Measurements from ENCODE around the gene SRXN1.

The SRXN1 gene

GRCh38 chr20:661474-662270 lies 8.7 kb upstream of the SRXN1 start:
- ChIA-PET POLR2A (no interaction called here), CTCF (interaction anchor here (1.1 to 4.3 kb wide), 3 partner anchors 15 to 100 kb away, joined by 3 to 12 read pairs (median 4); no protein-coding TSS in a partner anchor)
- TF ChIP-seq, protein P1, sequence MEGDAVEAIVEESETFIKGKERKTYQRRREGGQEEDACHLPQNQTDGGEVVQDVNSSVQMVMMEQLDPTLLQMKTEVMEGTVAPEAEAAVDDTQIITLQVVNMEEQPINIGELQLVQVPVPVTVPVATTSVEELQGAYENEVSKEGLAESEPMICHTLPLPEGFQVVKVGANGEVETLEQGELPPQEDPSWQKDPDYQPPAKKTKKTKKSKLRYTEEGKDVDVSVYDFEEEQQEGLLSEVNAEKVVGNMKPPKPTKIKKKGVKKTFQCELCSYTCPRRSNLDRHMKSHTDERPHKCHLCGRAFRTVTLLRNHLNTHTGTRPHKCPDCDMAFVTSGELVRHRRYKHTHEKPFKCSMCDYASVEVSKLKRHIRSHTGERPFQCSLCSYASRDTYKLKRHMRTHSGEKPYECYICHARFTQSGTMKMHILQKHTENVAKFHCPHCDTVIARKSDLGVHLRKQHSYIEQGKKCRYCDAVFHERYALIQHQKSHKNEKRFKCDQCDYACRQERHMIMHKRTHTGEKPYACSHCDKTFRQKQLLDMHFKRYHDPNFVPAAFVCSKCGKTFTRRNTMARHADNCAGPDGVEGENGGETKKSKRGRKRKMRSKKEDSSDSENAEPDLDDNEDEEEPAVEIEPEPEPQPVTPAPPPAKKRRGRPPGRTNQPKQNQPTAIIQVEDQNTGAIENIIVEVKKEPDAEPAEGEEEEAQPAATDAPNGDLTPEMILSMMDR (IDR thresholded peaks at IDR 0.05; ENCODE audit: insufficient read depth, low read length, missing control alignments) = no peak
- H3K4me3 ChIP-seq (ENCODE audit: low read depth, low read length) = no peak overlapping the region
- DNase-seq (ENCODE audit: low read depth, low spot score) = no peak

GRCh38 chr20:658731-659291 lies 5.8 kb upstream of the SRXN1 start:
- TF ChIP-seq, protein P1 (IDR thresholded peaks at IDR 0.05; ENCODE audit: insufficient read depth, low read length, missing control alignments) = no peak
- no peak overlapping the region for H3K4me3 ChIP-seq (ENCODE audit: low read depth, low read length)
- POLR2A ChIA-PET = no interaction called here
- no peak for DNase-seq (ENCODE audit: low read depth, low spot score)
- CTCF ChIA-PET = interaction anchor here (1.6 to 5.1 kb wide), 2 partner anchors 8 to 12 kb away, joined by 9 to 43 read pairs; no protein-coding TSS in a partner anchor

GRCh38 chr20:658202-658601 lies 5.2 kb upstream of the SRXN1 start:
- TF ChIP-seq, protein P1 (IDR thresholded peaks at IDR 0.05; ENCODE audit: insufficient read depth, low read length, missing control alignments) = no peak
- POLR2A ChIA-PET = no interaction called here
- CTCF ChIA-PET = interaction anchor here (1.0 to 5.1 kb wide), 3 partner anchors 9 to 12 kb away, joined by 4 to 43 read pairs (median 9); no protein-coding TSS in a partner anchor
- no peak for DNase-seq (ENCODE audit: low read depth, low spot score)
- no peak overlapping the region for H3K4me3 ChIP-seq (ENCODE audit: low read depth, low read length)

DNA sequence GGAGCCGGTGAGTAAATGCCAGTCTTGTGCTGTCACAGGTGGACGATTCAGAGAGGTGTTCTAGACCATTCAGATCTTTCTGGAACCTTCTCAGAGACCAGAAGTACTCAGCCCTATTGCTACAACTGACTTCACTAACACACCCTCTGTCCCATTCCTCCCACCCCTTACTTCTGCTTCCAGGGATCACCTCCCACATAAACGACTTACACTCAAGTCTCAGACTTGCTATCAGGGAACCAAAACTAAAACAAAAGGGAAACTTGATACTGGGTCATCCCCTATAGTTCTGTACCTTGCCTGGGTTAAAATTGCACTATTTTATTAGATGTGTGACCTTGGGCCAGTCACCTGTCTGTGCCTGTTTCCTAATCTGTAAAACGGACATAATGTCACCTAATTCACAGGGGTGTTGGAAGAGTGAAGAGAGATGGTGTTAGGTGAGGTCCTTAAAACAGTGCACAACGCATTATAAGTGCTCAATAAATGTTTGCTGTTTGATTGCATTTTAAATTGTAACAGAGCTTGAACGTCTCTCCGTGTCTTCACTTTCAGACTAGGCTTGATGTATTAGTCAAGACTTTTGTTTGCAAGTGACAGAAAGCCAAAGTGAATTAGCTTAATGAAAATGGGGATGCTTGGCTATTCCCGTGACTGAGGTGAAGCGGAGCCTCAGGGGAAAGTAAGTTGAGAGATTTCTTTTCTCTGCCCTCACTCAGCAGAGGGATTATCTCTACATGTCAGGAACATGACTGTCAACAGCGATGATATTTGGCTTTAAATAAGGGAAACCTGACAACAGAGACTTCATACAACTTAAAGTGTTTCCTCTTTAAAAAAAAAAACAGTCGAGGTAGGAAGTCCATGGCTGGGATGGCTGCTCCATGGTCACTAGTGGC lies 3.0 kb upstream of the SRXN1 start:
- CTCF ChIA-PET = interaction anchor here (4.0 to 5.1 kb wide), 2 partner anchors 9 to 11 kb away, joined by 32 to 43 read pairs; no protein-coding TSS in a partner anchor
- POLR2A ChIA-PET = no interaction called here
- no peak overlapping the region for H3K4me3 ChIP-seq (ENCODE audit: low read depth, low read length)
- no peak for DNase-seq (ENCODE audit: low read depth, low spot score)
- TF ChIP-seq, protein P1 (IDR thresholded peaks at IDR 0.05; ENCODE audit: insufficient read depth, low read length, missing control alignments) = no peak

DNA sequence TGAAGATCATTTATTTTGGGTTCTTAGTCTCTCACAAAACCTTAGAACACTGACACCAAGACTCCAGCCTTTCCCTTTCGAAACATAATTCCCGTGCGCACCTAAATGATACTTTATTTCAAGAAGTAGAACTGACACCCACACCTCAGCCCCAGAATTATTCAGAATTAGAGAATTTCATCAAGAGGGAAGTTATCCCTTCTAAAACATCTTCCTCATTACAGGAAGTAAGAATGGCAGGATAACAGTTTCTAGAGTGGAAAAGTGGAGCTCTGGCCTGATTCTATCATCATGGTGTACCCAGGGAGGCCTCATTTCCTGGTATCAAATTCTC lies 1.4 kb upstream of the SRXN1 start:
- CTCF ChIA-PET = interaction anchor here (1.0 to 5.1 kb wide), 3 partner anchors 8 to 12 kb away, joined by 3 to 43 read pairs (median 32); no protein-coding TSS in a partner anchor
- TF ChIP-seq, protein P1 (IDR thresholded peaks at IDR 0.05; ENCODE audit: insufficient read depth, low read length, missing control alignments) = no peak
- DNase-seq (ENCODE audit: low read depth, low spot score) = no peak
- POLR2A ChIA-PET = no interaction called here
- no peak overlapping the region for H3K4me3 ChIP-seq (ENCODE audit: low read depth, low read length)

Measured in AG04449 (cell line).